Mucosa of stomach (tissue), 1 donor: ENCODE data around the gene GRID1.

Experiments
- H3K27me3 ChIP-seq: one replicate; pipeline ENCODE4 v1.7.0; 2013; ENCODE audit warnings: mild to moderate bottlenecking, low read length; ENCODE audit not compliant: control insufficient read depth, insufficient read depth
- H3K36me3 ChIP-seq: one replicate; pipeline ENCODE4 v1.7.0; 2013; ENCODE audit warnings: low read length; ENCODE audit not compliant: control insufficient read depth, insufficient read depth
- H3K4me1 ChIP-seq: one replicate; pipeline ENCODE4 v1.7.0; 2013; ENCODE audit warnings: mild to moderate bottlenecking, low read length; ENCODE audit not compliant: control insufficient read depth, insufficient read depth
- H3K4me3 ChIP-seq: one replicate; pipeline ENCODE4 v1.7.0; 2013; ENCODE audit warnings: low read length
- H3K9ac ChIP-seq: one replicate; pipeline ENCODE4 v1.7.0; 2013; ENCODE audit warnings: mild to moderate bottlenecking, low read length, moderate library complexity
- H3K9me3 ChIP-seq: one replicate; pipeline ENCODE4 v1.7.0; 2013; ENCODE audit warnings: mild to moderate bottlenecking, low read length, moderate library complexity; ENCODE audit not compliant: control insufficient read depth
- donor health status: Pancreatic carcinoma.

GRID1 gene

GRCh38 chr10:86286236-86287109 lies 80.1 kb downstream of the GRID1 start:
- H3K9ac ChIP-seq: no peak overlapping the region

GRCh38 chr10:86285136-86285790 lies 81.3 kb downstream of the GRID1 start:
- H3K9ac ChIP-seq: no peak overlapping the region

More at GRCh38 chr10:86286236-86287109, 80.1 kb downstream of the GRID1 start:
- Histone ChIP-seq H3K4me1 (no peaks in the 10 kb centered on the region), H3K36me3 (no peaks in the 10 kb centered on the region), H3K9me3 (no peaks in the 10 kb centered on the region), H3K4me3 (no peak overlapping the region), H3K27me3 (no peaks in the 10 kb centered on the region)

GRCh38 chr10:86284355-86285105 lies 82.1 kb downstream of the GRID1 start:
- no peaks in the 10 kb centered on the region for H3K4me1 ChIP-seq

More at GRCh38 chr10:86285136-86285790, 81.3 kb downstream of the GRID1 start:
- no peak overlapping the region for H3K4me3 ChIP-seq
- H3K4me1 ChIP-seq: no peaks in the 10 kb centered on the region
- no peaks in the 10 kb centered on the region for H3K27me3 ChIP-seq
- no peaks in the 10 kb centered on the region for H3K36me3 ChIP-seq
- no peaks in the 10 kb centered on the region for H3K9me3 ChIP-seq

GRCh38 chr10:86283466-86284287 lies 82.9 kb downstream of the GRID1 start:
- Histone ChIP-seq H3K27me3 (no peaks in the 10 kb centered on the region), H3K36me3 (no peaks in the 10 kb centered on the region), H3K9me3 (no peaks in the 10 kb centered on the region), H3K4me3 (no peak overlapping the region), H3K9ac (no peak overlapping the region), H3K4me1 (no peaks in the 10 kb centered on the region)

More at GRCh38 chr10:86284355-86285105, 82.1 kb downstream of the GRID1 start:
- H3K4me3 ChIP-seq: no peak overlapping the region
- no peaks in the 10 kb centered on the region for H3K9me3 ChIP-seq
- H3K27me3 ChIP-seq: no peaks in the 10 kb centered on the region
- H3K36me3 ChIP-seq: no peaks in the 10 kb centered on the region
- no peak overlapping the region for H3K9ac ChIP-seq

GRCh38 chr10:86282664-86283465 lies 83.7 kb downstream of the GRID1 start:
- no peaks in the 10 kb centered on the region for H3K9me3 ChIP-seq
- no peaks in the 10 kb centered on the region for H3K36me3 ChIP-seq
- no peaks in the 10 kb centered on the region for H3K4me1 ChIP-seq
- no peak overlapping the region for H3K4me3 ChIP-seq
- H3K9ac ChIP-seq: no peak overlapping the region
- no peaks in the 10 kb centered on the region for H3K27me3 ChIP-seq

- Histone ChIP-seq H3K27me3 (no peaks in the 10 kb centered on the region), H3K9ac (no peak overlapping the region), H3K9me3 (no peaks in the 10 kb centered on the region), H3K4me1 (no peaks in the 10 kb centered on the region), H3K4me3 (no peak overlapping the region), H3K36me3 (no peaks in the 10 kb centered on the region)
Measured at GRCh38 chr10:86281396-86281795, 85.2 kb downstream of the GRID1 start.

- H3K9ac ChIP-seq: no peak overlapping the region
- H3K4me3 ChIP-seq: no peak overlapping the region
- H3K4me1 ChIP-seq: no peaks in the 10 kb centered on the region
- no peaks in the 10 kb centered on the region for H3K36me3 ChIP-seq
- no peaks in the 10 kb centered on the region for H3K9me3 ChIP-seq
- H3K27me3 ChIP-seq: peaks cover 4% of the 10 kb centered on the region
Measured at GRCh38 chr10:86269332-86269731, 97.3 kb downstream of the GRID1 start.

GRCh38 chr10:86267286-86268195 lies 99.1 kb downstream of the GRID1 start:
- Histone ChIP-seq H3K4me3 (no peak overlapping the region), H3K9me3 (no peaks in the 10 kb centered on the region), H3K27me3 (peaks cover 13% of the 10 kb centered on the region), H3K4me1 (no peaks in the 10 kb centered on the region), H3K9ac (no peak overlapping the region), H3K36me3 (no peaks in the 10 kb centered on the region)

GRCh38 chr10:86266446-86267242 lies 100.0 kb downstream of the GRID1 start:
- Histone ChIP-seq H3K4me3 (no peak overlapping the region), H3K27me3 (peaks cover 18% of the 10 kb centered on the region), H3K9me3 (no peaks in the 10 kb centered on the region), H3K9ac (no peak overlapping the region), H3K4me1 (no peaks in the 10 kb centered on the region), H3K36me3 (no peaks in the 10 kb centered on the region)

GRCh38 chr10:86265895-86266259 lies 100.7 kb downstream of the GRID1 start:
- Histone ChIP-seq H3K4me1 (no peaks in the 10 kb centered on the region), H3K27me3 (peaks cover 18% of the 10 kb centered on the region), H3K9me3 (no peaks in the 10 kb centered on the region), H3K9ac (no peak overlapping the region), H3K36me3 (no peaks in the 10 kb centered on the region), H3K4me3 (no peak overlapping the region)
